GM12891 (cell line): ENCODE data around the gene HNF1A.

Experiments
- POLR2A ChIP-seq: IDR thresholded peaks from 2 replicates; pipeline ENCODE4 v1.6.1; 2011; ENCODE audit warnings: low read depth, low read length, control low read depth
- POLR2AphosphoS5 ChIP-seq: IDR thresholded peaks from 2 replicates; pipeline ENCODE4 v1.6.1; 2011; ENCODE audit warnings: low read depth, low read length, control low read depth

DNA sequence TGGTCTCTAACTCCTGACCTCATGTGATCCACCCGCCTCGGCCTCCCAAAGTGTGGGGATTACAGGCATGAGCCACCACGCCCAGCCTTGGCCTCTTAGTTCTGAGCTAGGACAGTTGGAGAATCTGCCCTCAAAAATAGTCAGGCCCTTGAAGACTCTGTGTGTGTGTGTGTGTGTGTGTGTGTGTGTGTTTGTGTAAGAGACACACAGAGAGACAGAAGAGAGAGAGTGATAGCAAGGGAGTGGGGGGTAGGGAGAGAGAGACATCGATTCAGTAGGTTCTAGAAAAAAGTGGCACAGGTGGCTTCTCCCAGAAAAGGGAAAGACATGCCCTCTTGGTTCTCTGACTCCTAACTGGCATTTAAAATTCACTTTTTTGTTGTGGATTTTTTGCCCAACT is 5.4 kb downstream of the HNF1A start:
- TF ChIP-seq POLR2A (no peak), POLR2AphosphoS5 (no peak)
